Uterus (tissue), 2 donors: ENCODE measurements around the gene UBE4B.

Experiments
- CTCF ChIP-seq, 4 experiments: fragments of 200-600 bp in 2 of 4; fragments of 450-650 bp in 2 of 4; sonication (generic) in 2 of 4; IDR thresholded peaks; one replicate each; pipeline ENCODE4 v1.5.1; 2016 to 2019; ENCODE audit warnings: antibody characterized with exemption in 4 of 4, mild to moderate bottlenecking in 2 of 4, moderate library complexity in 1 of 4
- POLR2A ChIP-seq, 2 donors: fragments of 450-650 bp; IDR thresholded peaks; one replicate each; pipeline ENCODE4 v1.6.1; 2016; ENCODE audit warnings: antibody characterized with exemption in 2 of 2, mild to moderate bottlenecking in 1 of 2, moderate library complexity in 1 of 2

GRCh38 chr1:10143961-10144485 is 111.3 kb downstream of the UBE4B start:
- TF ChIP-seq POLR2A (IDR thresholded peaks at IDR 0.05): no peak
- TF ChIP-seq CTCF (IDR thresholded peaks at IDR 0.05): no peak
